ENCODE data around the gene MOB3C.
"Not testable (repeated sequence)": the region's sequence is repeated elsewhere in the genome, so short reads cannot be mapped to it uniquely, and the experiment has no call there.

Gene MOB3C

DNA sequence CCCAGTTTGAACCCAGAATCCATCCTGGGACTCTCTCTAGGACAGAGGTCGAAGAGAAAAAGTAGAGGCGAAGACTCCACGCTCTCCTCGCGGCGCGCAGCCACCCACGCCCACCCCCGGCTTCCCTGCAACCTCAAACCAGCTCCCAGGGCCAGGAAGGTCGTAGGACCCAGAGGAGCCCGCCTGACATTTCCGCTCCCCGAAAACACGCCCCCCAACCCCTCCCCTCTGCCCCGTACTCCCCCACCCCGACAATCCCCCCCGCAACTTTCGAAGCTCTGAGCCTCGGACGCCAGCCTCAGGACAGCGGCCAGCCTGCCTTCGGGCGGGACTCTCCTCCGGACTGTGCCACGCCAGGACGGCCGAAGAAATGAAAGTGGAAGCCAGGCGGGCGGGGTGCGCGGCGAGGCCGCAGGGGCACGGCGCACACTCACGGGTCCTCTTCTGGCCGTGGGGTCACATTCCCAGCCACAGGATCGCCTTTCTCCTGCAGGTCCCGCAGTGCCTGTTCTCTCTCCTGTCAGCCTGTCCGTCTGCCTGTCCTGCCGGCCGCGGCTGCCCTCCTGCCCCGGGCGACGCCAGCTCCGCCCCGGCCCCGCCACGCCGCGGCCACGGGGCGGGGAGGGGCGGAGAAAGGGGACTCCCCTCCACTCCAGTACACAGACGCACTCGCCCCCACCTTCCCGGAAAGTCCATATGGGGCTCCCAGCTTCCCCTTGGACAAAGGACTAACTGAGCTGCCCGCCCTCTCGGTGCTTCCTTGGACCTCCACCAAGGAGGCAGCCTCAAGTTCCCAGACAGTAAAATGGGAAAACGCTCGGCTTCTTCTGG is at the start of gene MOB3C:
Gene MOB3C, minus strand, starts transcription at position 535 of the 831 bp plus-strand sequence. CDS start 3,490 bp downstream, outside the sequence.
- DNase-seq, result no peak

DNA sequence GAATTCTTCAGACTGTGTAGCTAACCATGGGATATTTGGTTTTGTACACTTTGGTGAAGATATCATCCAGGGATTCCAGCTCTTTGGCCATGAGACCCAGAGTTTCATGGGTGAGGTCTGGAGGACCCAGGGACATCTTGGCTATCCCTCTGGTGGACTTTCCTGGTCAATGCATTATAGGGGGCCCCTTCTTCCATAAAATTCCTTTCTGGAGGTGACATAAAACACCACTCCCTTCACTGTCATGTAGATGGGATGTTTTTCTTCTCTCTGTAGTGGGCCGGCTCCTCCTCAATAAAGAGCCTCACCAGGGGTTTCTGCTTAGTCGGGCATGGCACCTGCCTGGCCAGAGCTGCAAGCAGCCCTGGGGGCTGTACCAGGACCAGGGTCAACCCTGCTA is 49.4 kb upstream of the MOB3C start:
- DNase-seq, result no peak

GRCh38 chr1:46662919-46663318 is 46.3 kb upstream of the MOB3C start:
- not testable (repeated sequence) for DNase-seq

GRCh38 chr1:46660116-46660515 is 43.5 kb upstream of the MOB3C start:
- not testable (repeated sequence) for DNase-seq

GRCh38 chr1:46659307-46659870 is 42.8 kb upstream of the MOB3C start:
- DNase-seq, result no peak

DNA sequence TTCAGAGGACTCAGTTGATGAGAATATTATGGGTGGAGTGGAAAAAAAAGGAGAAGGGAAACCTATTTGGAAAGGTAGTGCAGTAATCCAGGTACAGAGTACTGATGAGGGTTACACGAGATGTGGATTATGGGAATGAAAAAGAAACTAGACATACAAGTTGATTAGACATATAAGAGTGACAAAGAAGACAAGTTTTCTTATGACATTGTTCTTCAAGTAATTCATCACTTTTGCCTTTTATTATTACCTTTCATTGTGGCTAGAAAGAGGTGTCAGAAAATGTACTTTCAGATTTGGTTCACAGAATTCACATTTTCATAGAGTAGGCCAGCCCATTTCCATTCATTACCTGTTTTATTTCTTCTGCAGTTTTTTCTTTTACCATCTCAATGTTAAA is 41.2 kb upstream of the MOB3C start:
- DNase-seq, result no peak

DNA sequence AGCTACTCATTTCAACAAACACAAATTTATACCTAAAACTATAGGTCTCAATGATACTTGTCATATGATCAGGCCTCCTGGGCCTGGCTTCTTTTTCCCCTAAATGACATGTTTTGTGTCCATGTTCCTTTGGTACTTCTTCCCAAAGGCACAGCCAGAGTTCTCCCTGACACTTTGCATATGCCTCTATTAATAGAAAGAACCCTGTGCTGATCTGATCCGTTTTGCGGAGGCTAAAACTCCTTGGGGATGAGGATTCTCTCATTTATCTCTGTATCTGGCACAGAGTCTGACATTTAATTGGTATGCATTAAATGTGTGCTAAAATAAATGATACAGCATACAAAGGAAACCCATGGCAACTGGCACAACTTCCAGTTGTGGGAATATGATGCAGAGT is 40.0 kb upstream of the MOB3C start:
- DNase-seq, result no peak

- no peak for DNase-seq
Measured at GRCh38 chr1:46655848-46656247, 39.2 kb upstream of the MOB3C start.

- not testable (repeated sequence) for DNase-seq
Measured at GRCh38 chr1:46654698-46655097, 38.1 kb upstream of the MOB3C start.

- DNase-seq, result no peak
Measured at GRCh38 chr1:46654012-46654411, 37.4 kb upstream of the MOB3C start.

DNA sequence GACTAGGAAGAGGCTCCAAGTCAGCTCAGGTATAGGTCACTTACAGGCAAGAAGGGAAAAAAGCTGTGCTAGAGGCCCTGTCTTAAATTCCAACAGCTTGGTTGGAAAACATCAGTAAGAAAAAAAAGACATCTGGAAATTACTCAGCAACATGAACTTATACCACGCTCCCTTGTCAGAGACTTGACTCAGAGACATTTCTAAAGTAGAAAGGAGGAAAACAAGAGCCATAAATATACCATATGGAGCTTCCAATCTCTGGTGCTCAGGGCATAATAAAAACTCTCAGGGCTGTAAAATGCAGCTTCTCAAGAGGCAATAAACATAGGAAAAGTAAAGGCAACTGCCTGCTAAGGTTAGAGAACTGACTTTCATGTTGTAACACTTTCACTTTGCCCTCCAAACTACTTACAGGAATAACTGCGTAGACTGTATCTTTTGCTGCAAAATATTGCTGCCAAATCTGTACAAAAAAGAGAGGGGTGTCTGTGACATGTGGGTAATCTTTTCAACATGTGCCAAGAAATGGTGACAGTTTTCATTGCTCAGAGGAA is 36.9 kb upstream of the MOB3C start:
- no peak for DNase-seq

GRCh38 chr1:46652321-46653100 is 35.9 kb upstream of the MOB3C start:
- no peak for DNase-seq

GRCh38 chr1:46651152-46651551 is 34.5 kb upstream of the MOB3C start:
- DNase-seq, result not testable (repeated sequence)

- no peak for DNase-seq
Measured at GRCh38 chr1:46650491-46650890, 33.9 kb upstream of the MOB3C start.

DNA sequence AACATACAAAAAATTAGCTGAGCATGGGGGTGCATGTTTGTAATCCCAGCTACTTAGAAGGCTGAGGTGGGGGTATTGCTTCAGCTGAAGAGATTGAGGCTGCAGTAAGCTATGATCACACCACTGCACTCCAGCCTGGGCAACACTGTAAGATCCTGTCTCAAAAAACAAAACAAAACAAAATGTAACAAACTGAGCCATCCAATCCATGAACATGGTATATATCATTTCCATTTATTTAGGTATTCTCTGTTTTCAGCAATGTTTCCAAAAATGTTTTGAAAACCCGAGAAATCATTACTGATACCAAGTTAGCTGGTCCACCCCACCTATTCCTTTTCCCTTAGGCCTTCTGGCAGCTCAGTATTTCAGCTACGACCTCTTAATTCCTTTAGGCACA is 33.2 kb upstream of the MOB3C start:
- no peak for DNase-seq

- DNase-seq, result no peak
Measured at GRCh38 chr1:46647611-46648010, 31.0 kb upstream of the MOB3C start.

GRCh38 chr1:46646844-46647243 is 30.2 kb upstream of the MOB3C start:
- DNase-seq, result no peak

- no peak for DNase-seq
Measured at GRCh38 chr1:46646331-46646730, 29.7 kb upstream of the MOB3C start.

DNA sequence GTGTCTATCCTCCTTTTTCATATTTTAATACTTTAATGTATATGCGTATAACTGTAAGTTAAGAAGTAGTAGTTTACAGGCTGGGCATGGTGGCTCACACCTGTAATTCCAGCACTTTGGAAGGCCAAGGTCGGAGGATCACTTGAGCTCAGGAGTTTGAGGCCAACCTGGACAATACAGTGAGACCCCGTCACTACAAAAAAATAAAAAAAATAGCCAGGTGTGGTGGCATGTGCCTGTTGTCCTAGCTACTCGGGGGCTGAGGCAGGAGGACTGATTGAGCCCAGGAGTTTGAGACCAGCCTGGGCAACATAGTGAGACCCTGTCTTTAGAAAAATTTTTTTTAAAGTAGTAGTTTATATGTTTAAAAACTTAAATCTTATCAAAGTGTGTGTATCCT is 29.2 kb upstream of the MOB3C start:
- DNase-seq, result no peak

DNA sequence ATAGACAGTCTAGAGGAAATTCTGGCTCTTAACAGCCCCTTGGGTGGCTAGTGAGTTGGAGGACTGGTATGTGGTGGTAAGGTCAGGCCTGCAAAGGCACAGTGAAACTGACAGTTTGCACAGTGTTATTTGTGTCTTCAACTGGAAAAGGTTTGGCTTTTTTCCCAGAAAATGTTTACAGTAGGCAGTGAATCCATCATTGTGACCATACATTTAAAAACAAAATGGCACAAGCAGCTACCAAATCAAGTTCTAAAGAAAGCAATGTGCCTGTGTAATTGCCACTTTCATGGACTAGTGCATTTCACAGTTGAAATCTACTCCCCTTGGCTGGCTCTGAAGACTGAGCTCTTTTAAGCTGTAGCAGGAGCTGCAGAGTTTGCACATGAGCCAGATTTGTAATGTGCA is 26.8 kb upstream of the MOB3C start:
- DNase-seq, result no peak

GRCh38 chr1:46642115-46642680 is 25.6 kb upstream of the MOB3C start:
- no peak for DNase-seq

DNA sequence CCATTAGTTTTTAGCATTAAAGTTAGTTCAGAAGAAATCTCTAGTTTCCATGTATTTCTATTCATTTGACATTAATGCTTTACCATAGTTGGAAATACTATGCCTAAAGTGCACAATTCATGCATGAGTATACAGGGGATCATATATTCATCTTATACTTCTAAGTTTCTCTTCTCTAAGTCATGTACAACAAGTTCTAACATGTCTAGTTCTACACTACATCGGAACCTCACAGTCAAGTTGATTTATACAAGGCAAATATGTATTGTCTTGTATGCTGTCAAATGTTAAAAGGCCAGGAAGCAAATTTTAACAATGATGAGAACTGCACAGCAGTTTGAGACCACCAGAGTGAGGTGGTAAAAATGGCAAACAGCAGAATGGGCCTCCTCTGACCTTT is 22.9 kb upstream of the MOB3C start:
- DNase-seq, result no peak

- DNase-seq, result no peak
Measured at GRCh38 chr1:46638921-46639320, 22.3 kb upstream of the MOB3C start.

Data from SIG-M5 (cell line).